Measurements from ENCODE around the gene TRA2B. TPM values are rescaled to one million over a fixed set of nuclear protein-coding genes. Genes with fewer than 3 reads are reported as not detected.

The TRA2B gene
- total RNA-seq, 4 donors from 2014 or later: 134 to 216 (median 201) TPM

DNA sequence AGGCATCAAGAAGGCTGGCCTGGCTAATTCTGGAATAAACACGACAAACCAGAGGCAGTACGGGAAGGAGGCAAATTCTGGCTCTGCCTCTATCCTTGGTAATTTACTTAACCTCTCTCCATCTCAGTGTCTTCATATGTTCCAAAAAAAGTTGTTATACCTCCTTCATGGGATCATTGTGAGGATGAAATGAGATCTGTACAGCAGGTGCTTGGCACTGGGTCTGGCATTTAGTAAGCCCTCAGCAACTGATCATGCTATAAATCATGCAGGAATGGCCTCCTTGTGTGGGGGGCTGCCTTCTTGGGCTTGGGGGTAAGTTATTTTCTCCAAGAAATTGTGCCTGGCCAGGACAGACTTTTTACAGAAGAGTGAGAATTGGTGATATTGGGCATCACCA lies 38.3 kb upstream of the TRA2B start:
- H3K36me3 ChIP-seq: no peaks in the 10 kb centered on the region
- no peaks in the 10 kb centered on the region for H3K27me3 ChIP-seq
- H3K4me1 ChIP-seq: peaks cover 0 to 3% (median 0%) of the 10 kb centered on the region in 4 donors
- no peak overlapping the region for H3K4me3 ChIP-seq
- DNase-seq (ENCODE audit: low spot score in 2 of 2): no peak
- no peaks in the 10 kb centered on the region for H3K9me3 ChIP-seq
- TF ChIP-seq EP300 (IDR thresholded peaks at IDR 0.05): no peak
- TF ChIP-seq, protein P1, sequence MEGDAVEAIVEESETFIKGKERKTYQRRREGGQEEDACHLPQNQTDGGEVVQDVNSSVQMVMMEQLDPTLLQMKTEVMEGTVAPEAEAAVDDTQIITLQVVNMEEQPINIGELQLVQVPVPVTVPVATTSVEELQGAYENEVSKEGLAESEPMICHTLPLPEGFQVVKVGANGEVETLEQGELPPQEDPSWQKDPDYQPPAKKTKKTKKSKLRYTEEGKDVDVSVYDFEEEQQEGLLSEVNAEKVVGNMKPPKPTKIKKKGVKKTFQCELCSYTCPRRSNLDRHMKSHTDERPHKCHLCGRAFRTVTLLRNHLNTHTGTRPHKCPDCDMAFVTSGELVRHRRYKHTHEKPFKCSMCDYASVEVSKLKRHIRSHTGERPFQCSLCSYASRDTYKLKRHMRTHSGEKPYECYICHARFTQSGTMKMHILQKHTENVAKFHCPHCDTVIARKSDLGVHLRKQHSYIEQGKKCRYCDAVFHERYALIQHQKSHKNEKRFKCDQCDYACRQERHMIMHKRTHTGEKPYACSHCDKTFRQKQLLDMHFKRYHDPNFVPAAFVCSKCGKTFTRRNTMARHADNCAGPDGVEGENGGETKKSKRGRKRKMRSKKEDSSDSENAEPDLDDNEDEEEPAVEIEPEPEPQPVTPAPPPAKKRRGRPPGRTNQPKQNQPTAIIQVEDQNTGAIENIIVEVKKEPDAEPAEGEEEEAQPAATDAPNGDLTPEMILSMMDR (IDR thresholded peaks at IDR 0.05): no peak
- no peak for TF ChIP-seq POLR2A (IDR thresholded peaks at IDR 0.05)
- 88 to 90% methylated on average over 2 of the region's 2 CpGs for WGBS, 2 donors
- H3K27ac ChIP-seq: no peak overlapping the region

DNA sequence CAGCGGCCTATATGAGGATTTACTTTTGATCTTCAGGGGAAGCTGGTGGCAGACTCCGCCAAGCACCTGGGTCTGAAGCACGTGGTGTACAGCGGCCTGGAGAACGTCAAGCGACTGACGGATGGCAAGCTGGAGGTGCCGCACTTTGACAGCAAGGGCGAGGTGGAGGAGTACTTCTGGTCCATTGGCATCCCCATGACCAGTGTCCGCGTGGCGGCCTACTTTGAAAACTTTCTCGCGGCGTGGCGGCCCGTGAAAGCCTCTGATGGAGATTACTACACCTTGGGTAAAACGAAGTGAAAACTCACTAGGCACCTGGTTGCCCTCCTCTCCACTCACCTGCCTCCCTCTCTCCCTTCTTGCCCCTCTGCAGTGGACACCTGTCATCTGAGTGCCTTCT lies 33.8 kb upstream of the TRA2B start:
- WGBS, 2 donors: 92 to 94% methylated on average over 18 of the region's 18 CpGs
- Histone ChIP-seq H3K9me3 (no peaks in the 10 kb centered on the region), H3K4me1 (no peaks in the 10 kb centered on the region)

DNA sequence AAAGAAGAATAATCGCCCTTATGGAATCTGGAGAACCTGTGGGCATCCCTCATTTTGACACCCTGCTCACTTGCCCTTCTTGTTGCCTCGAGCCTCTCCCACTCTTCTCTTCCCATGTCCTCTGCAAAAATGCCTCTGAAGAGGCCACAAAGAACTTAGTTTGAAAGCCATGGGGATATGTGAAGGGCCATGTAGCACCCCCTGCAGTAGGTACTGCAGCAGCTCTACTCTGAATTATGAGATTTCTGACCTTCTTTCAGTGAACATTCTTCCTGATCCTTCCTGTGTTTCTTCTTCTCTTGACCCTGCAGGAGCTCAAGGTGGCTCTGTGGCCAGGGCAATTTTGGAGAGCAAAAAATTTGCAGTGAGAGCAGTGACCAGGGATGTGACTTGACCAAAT lies 30.4 kb upstream of the TRA2B start:
- Histone ChIP-seq H3K27me3 (no peaks in the 10 kb centered on the region), H3K9me3 (peaks cover 0 to 5% (median 0%) of the 10 kb centered on the region in 4 donors), H3K4me3 (no peak overlapping the region), H3K4me1 (no peaks in the 10 kb centered on the region), H3K36me3 (no peaks in the 10 kb centered on the region), H3K27ac (no peak overlapping the region)
- DNase-seq (ENCODE audit: low spot score in 2 of 2): no peak
- WGBS, 2 donors: 73 to 83% methylated on average over 2 of the region's 2 CpGs
- TF ChIP-seq EP300 (IDR thresholded peaks at IDR 0.05) (no peak), POLR2A (IDR thresholded peaks at IDR 0.05) (no peak)
- TF ChIP-seq, protein P1 (IDR thresholded peaks at IDR 0.05): no peak

More for the DNA sequence above, 33.8 kb upstream of the TRA2B start:
- Histone ChIP-seq H3K36me3 (no peaks in the 10 kb centered on the region), H3K27me3 (no peaks in the 10 kb centered on the region), H3K27ac (no peak overlapping the region), H3K4me3 (no peak overlapping the region)
- no peak for DNase-seq (ENCODE audit: low spot score in 2 of 2)
- no peak for TF ChIP-seq POLR2A (IDR thresholded peaks at IDR 0.05)
- TF ChIP-seq EP300 (IDR thresholded peaks at IDR 0.05): no peak
- TF ChIP-seq, protein P1 (IDR thresholded peaks at IDR 0.05): no peak

DNA sequence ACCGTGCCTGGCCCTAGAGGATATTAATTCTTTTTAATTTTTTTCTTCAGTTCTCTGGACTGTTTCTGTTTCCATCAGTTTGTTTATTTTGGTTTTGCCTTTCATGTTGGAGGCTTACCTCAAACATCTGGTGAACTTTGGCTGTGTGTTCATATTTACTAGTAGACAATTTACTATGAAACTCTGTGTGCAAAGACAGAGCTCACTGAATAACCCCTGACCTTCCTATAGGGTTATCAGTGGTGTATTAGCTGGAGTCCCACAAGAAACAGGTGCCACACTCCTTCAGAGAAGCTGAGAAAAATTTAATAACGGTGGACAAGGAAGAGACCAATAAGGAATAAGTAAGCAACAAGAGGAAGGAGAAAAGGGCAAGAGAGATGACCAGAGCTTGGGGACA lies 28.8 kb upstream of the TRA2B start:
- Histone ChIP-seq H3K4me3 (no peak overlapping the region), H3K9me3 (peaks cover 0 to 5% (median 0%) of the 10 kb centered on the region in 4 donors), H3K27ac (no peak overlapping the region), H3K27me3 (no peaks in the 10 kb centered on the region), H3K36me3 (no peaks in the 10 kb centered on the region), H3K4me1 (no peaks in the 10 kb centered on the region)
- no peak for DNase-seq (ENCODE audit: low spot score in 2 of 2)
- no peak for TF ChIP-seq POLR2A (IDR thresholded peaks at IDR 0.05)
- no peak for TF ChIP-seq EP300 (IDR thresholded peaks at IDR 0.05)
- TF ChIP-seq, protein P1 (IDR thresholded peaks at IDR 0.05): no peak
- WGBS, 2 donors: 69 to 75% methylated on average over 2 of the region's 2 CpGs

DNA sequence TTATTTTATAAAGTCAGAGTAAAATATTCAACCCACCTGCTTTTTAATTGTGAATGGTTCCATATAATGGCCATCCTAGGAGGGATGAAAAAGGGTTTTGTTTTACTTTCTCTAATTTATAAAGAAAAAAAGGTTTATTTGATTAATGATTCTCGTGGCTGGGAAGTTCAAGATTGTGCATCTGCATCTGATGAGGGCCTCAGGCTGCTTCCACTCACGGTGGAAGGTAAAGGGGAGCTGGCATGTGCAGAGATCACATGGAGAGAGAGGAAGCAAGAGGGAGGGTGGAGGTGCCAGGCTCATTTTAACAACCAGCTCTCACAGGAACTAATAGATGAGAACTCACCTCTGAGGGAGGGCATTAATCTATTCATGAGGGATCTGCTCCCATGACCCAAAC lies 27.7 kb upstream of the TRA2B start:
- DNase-seq (ENCODE audit: low spot score in 2 of 2): no peak
- Histone ChIP-seq H3K9me3 (peaks cover 0 to 12% (median 0%) of the 10 kb centered on the region in 4 donors), H3K4me1 (peaks cover 0 to 4% (median 2%) of the 10 kb centered on the region in 4 donors), H3K27ac (no peak overlapping the region), H3K36me3 (no peaks in the 10 kb centered on the region), H3K4me3 (no peak overlapping the region), H3K27me3 (no peaks in the 10 kb centered on the region)
- 77 to 84% methylated on average over 2 of the region's 2 CpGs for WGBS, 2 donors
- TF ChIP-seq POLR2A (IDR thresholded peaks at IDR 0.05): no peak
- no peak for TF ChIP-seq EP300 (IDR thresholded peaks at IDR 0.05)
- TF ChIP-seq, protein P1 (IDR thresholded peaks at IDR 0.05): no peak
